CD4-positive, alpha-beta memory T cell (primary cell): ENCODE measurements around the gene PIP5K1A. TPM values are rescaled to one million over a fixed set of nuclear protein-coding genes. Genes with fewer than 3 reads are reported as not detected.
"Not testable (repeated sequence)": the region's sequence is repeated elsewhere in the genome, so short reads cannot be mapped to it uniquely, and the experiment has no call there.

ENCODE experiments used
- CTCF ChIA-PET: fragments of 350-600 bp; sonication (Branson Sonifier 250); formaldehyde crosslinking; loops from one replicate; lab custom pipeline; 2021; ENCODE audit warnings: inconsistent platforms; ENCODE audit not compliant: partially characterized antibody; lab: Charles Lee
- POLR2A ChIA-PET: fragments of 350-600 bp; sonication (Branson Sonifier 250); formaldehyde crosslinking; loops from one replicate; lab custom pipeline; 2021; ENCODE audit not compliant: partially characterized antibody; lab: Charles Lee
- DNase-seq, 5 donors: peaks; one replicate each; pipeline versions ENCODE4 v3.0.0 to v3.0.0-alpha.2; 2020 to 2022; ENCODE audit warnings: mixed read lengths in 1 of 5
- H3K27ac ChIP-seq: one replicate; pipeline ENCODE4 v1.7.0; 2013; ENCODE audit warnings: low read depth, low read length
- H3K27me3 ChIP-seq: 2 replicates; pipeline ENCODE4 v1.7.0; 2013; ENCODE audit warnings: mild to moderate bottlenecking, low read length, moderate library complexity; ENCODE audit not compliant: insufficient read depth
- H3K36me3 ChIP-seq: 2 replicates; pipeline ENCODE4 v1.7.0; 2013; ENCODE audit warnings: mild to moderate bottlenecking, low read length, moderate library complexity; ENCODE audit not compliant: insufficient read depth
- H3K4me1 ChIP-seq: 2 replicates; pipeline ENCODE4 v1.7.0; 2013; ENCODE audit warnings: mild to moderate bottlenecking, low read length, moderate library complexity; ENCODE audit not compliant: insufficient read depth
- H3K4me3 ChIP-seq, 2 donors: one replicate each; pipeline ENCODE4 v1.7.0; 2013; ENCODE audit warnings: low read length in 2 of 2, mild to moderate bottlenecking in 1 of 2
- H3K9me3 ChIP-seq, 2 donors: one replicate each; pipeline ENCODE4 v1.7.0; 2013; ENCODE audit warnings: low read length in 2 of 2, control low read depth in 1 of 2; ENCODE audit not compliant: control insufficient read depth in 1 of 2
- H3K27ac Mint-ChIP-seq, 7 donors: one replicate each; pipeline ENCODE4 v1.8.0; 2020 to 2021; ENCODE audit warnings: mixed read lengths in 7 of 7, mild to moderate bottlenecking in 6 of 7, inconsistent platforms in 3 of 7, moderate library complexity in 3 of 7
- H3K27me3 Mint-ChIP-seq, 2 donors: one replicate each; pipeline ENCODE4 v1.8.0; 2020 to 2021; ENCODE audit warnings: mixed read lengths in 2 of 2
- H3K36me3 Mint-ChIP-seq, 2 donors: one replicate each; pipeline ENCODE4 v1.8.0; 2020 to 2021; ENCODE audit warnings: mixed read lengths in 2 of 2, inconsistent platforms in 1 of 2, mild to moderate bottlenecking in 1 of 2
- H3K4me1 Mint-ChIP-seq, 4 donors: one replicate each; pipeline ENCODE4 v1.8.0; 2020 to 2021; ENCODE audit warnings: mixed read lengths in 4 of 4, mild to moderate bottlenecking in 1 of 4
- H3K4me3 Mint-ChIP-seq, 8 donors: one replicate each; pipeline ENCODE4 v1.8.0; 2020 to 2021; ENCODE audit warnings: mixed read lengths in 8 of 8, mild to moderate bottlenecking in 7 of 8, moderate library complexity in 6 of 8, inconsistent platforms in 3 of 8
- H3K9me3 Mint-ChIP-seq, 8 donors: one replicate each; pipeline ENCODE4 v1.8.0; 2020 to 2021; ENCODE audit warnings: mixed read lengths in 8 of 8, mild to moderate bottlenecking in 5 of 8, inconsistent platforms in 3 of 8, moderate library complexity in 1 of 8
- intact Hi-C: fragments of 100-400 bp; cut with micrococcal nuclease; formaldehyde crosslinking; loops from one replicate; pipeline ENCODE4 v1.15.1; 2023
- polyA plus RNA-seq, 2 donors: library from polyadenylated mRNA; unstranded; fragments of 300-500 nt; fragmentation: Illumina TruSeq; gene quantifications; one replicate each; pipeline ENCODE4 v1.2.3, GENCODE V29; 2021
- total RNA-seq, 2 experiments: library from RNA; stranded (reverse); gene quantifications; one replicate each; pipeline ENCODE4 v1.2.3, GENCODE V29; 2021

Gene PIP5K1A
- total and polyA plus RNA-seq, 4 experiments from 2014 or later, result 13.7 to 53.1 (median 33.5) TPM

DNA sequence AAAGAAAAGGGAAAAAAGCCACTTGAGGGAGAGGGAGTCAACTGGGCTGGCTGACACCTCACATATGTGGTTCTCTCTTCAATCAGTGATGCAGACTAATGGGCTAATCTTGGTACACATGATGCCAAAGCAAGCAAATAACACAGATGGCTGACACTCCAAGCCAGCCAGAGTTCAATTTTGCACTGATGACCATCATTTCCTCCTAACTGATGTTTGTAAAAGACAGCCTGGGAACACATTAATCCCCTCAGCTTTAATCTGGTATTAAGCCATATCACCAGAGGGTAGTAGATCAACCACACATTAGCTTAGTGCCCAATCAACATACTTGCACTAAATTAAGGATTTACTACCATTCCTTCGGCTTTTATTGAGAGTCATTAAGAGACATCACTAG, 11.1 kb upstream of the PIP5K1A start:
- Histone ChIP-seq H3K27me3 (no peaks in the 10 kb centered on the region), H3K9me3 (no peaks in the 10 kb centered on the region), H3K4me1 (peaks cover 25% of the 10 kb centered on the region), H3K4me3 (no peak overlapping the region), H3K27ac (no peak overlapping the region), H3K36me3 (peaks cover 24% of the 10 kb centered on the region)
- CTCF ChIA-PET, result interaction anchor here (0.9 to 1.7 kb wide), 4 partner anchors 11 to 87 kb away, joined by 3 to 4 read pairs (median 4); partner anchors contain the start of gene TMOD4
- Mint-ChIP-seq H3K9me3 (no peaks in the 10 kb centered on the region), H3K4me3 (peak overlapping the region in 1 of 8 donors; percentile 15), H3K4me1 (peaks cover 24 to 47% (median 33%) of the 10 kb centered on the region in 4 donors), H3K27me3 (no peaks in the 10 kb centered on the region), H3K27ac (peak overlapping the region in 1 of 7 donors; percentile 35), H3K36me3 (peaks cover 29 to 46% of the 10 kb centered on the region in 2 donors)
- intact Hi-C loops, result no loop called here
- no peak for DNase-seq
- POLR2A ChIA-PET, result interaction anchor here (1.0 kb wide), 1 partner anchor 10 kb away, joined by 3 read pairs; no protein-coding TSS in a partner anchor

DNA sequence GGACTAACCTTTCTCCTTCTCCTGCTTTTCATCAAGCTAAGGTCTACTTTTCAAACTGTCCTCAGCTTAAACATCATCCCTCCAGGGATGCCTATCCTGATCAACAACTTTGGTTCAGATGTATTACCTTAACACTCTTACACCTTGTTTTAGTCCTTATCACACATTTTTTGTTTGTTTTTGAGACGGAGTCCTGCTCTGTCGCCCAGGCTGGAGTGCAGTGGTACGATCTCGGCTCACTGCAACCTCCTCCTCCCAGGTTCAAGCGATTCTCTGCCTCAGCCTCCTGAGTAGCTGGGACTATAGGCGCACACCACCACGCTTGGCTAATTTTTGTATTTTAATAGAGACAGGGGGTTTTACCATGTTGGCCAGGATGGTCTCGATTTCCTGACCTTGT, 9.7 kb upstream of the PIP5K1A start:
- Mint-ChIP-seq H3K27ac (peak overlapping the region in 5 of 7 donors; percentile 27 to 99 (median 91)), H3K36me3 (peaks cover 21 to 35% of the 10 kb centered on the region in 2 donors), H3K4me1 (peaks cover 24 to 43% (median 33%) of the 10 kb centered on the region in 4 donors), H3K4me3 (peak overlapping the region; percentile 7 to 100 (median 98))
- POLR2A ChIA-PET, result interaction anchor here (0.6 to 3.0 kb wide), 3 partner anchors 30 to 93 kb away, joined by 3 to 46 read pairs (median 15); partner anchors contain the start of genes TNFAIP8L2 and ZNF687
- peaks cover 17% of the 10 kb centered on the region for H3K36me3 ChIP-seq
- H3K4me3 ChIP-seq, H3K9me3 Mint-ChIP-seq, H3K27me3 ChIP-seq, H3K27me3 Mint-ChIP-seq, DNase-seq, intact Hi-C loops, H3K9me3 ChIP-seq: not testable (repeated sequence)
- H3K27ac ChIP-seq, result peak overlapping the region; percentile 89
- peaks cover 25% of the 10 kb centered on the region for H3K4me1 ChIP-seq
- CTCF ChIA-PET, result interaction anchor here (1.2 to 2.9 kb wide), 4 partner anchors 22 to 62 kb away, joined by 4 to 25 read pairs (median 4); partner anchors contain the start of gene TNFAIP8L2

DNA sequence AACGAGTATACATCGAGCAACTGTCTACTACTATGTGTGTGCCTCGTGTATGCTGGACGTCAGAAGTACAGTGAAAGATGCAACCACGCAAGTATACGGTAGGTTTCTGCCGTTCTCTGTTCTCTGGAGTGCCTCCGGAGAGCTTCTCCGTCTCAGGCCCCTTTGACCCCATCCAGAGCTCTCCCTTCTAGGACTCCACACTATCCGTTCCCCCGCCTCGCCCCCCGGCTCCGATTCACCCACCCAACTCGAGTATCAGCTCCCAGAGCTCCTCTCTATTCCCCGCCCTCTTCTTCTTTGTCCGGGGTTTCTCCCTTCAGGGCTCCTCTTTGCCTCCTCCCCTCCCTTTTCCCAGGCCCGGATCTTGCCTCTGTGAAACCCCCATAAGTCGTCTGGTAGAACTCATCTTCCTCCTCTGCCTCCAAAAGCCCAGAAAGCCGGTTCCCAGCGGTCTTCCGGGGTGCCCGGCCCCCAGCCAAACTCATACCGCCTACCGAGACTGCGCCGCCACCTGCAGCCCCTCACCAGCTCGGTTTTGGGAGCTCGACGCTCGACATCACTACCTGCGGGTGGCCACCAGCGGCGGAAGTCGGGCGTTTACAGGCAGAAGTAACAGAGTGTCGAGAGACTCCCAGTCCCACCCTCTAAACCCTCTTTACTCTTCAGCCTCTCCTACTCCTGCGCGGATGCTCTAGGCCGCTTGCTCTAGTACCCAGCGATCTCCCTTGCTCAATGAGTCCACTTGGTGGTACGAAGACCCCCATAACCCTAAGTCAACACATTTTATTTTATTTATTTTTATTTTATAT, 8.5 kb upstream of the PIP5K1A start, which contains the start of gene VPS72:
VPS72 (minus strand) TSS at position 561 of the 809 bp plus-strand sequence; CDS start at position 485, 76 bp downstream.
- no peaks in the 10 kb centered on the region for H3K27me3 Mint-ChIP-seq
- ChIA-PET POLR2A (interaction anchor here (0.6 to 3.0 kb wide), 21 partner anchors 10 to 210 kb away, joined by 3 to 46 read pairs (median 6); partner anchors contain the start of genes LYSMD1, PI4KB, PIP5K1A and PSMB4), CTCF (interaction anchor here (0.5 to 2.9 kb wide), 11 partner anchors 12 to 934 kb away, joined by 3 to 25 read pairs (median 4); partner anchors contain the start of gene TNFAIP8L2)
- peaks cover 22 to 43% (median 33%) of the 10 kb centered on the region in 4 donors for H3K4me1 Mint-ChIP-seq
- DNase-seq, result peak; percentile 81 to 92 (median 84)
- intact Hi-C loops, result loop anchor here (1.0 to 10.0 kb wide), 5 partner anchors 8 to 205 kb away; partner anchors contain the start of genes PIP5K1A, PSMB4, SCNM1 and TNFAIP8L2
- Histone ChIP-seq H3K36me3 (peaks cover 11% of the 10 kb centered on the region), H3K4me3 (peak within 1 kb of the TSS; percentile 67 to 78), H3K9me3 (no peaks in the 10 kb centered on the region), H3K27ac (peak within 1 kb of the TSS; percentile 89), H3K4me1 (peaks cover 25% of the 10 kb centered on the region), H3K27me3 (no peaks in the 10 kb centered on the region)
- H3K36me3 Mint-ChIP-seq, result peaks cover 12 to 24% of the 10 kb centered on the region in 2 donors
- peak within 1 kb of the TSS; percentile 91 to 100 (median 98) for H3K27ac Mint-ChIP-seq
- H3K9me3 Mint-ChIP-seq, result no peaks in the 10 kb centered on the region
- peak within 1 kb of the TSS; percentile 92 to 100 (median 98) for H3K4me3 Mint-ChIP-seq

- intact Hi-C loops, result loop anchor here (5.0 to 10.0 kb wide), 2 partner anchors 35 to 203 kb away; partner anchors contain the start of genes PSMB4 and TNFAIP8L2
- Mint-ChIP-seq H3K36me3 (peaks cover 0 to 8% of the 10 kb centered on the region in 2 donors), H3K4me1 (peaks cover 20 to 43% (median 31%) of the 10 kb centered on the region in 4 donors), H3K27me3 (peaks cover 0 to 2% of the 10 kb centered on the region in 2 donors), H3K9me3 (no peaks in the 10 kb centered on the region), H3K27ac (no peak overlapping the region), H3K4me3 (peak overlapping the region in 3 of 8 donors; percentile 14 to 43 (median 21))
- H3K4me3 ChIP-seq, result no peak overlapping the region
- H3K27me3 ChIP-seq, result no peaks in the 10 kb centered on the region
- H3K4me1 ChIP-seq, result peaks cover 25% of the 10 kb centered on the region
- DNase-seq, result no peak
- no peaks in the 10 kb centered on the region for H3K36me3 ChIP-seq
- POLR2A ChIA-PET, result no interaction called here
- CTCF ChIA-PET, result interaction anchor here (1.1 to 1.8 kb wide), 3 partner anchors 60 to 89 kb away, joined by 3 to 11 read pairs (median 4); partner anchors contain the start of gene PSMD4
- H3K9me3 ChIP-seq, result no peaks in the 10 kb centered on the region
- H3K27ac ChIP-seq, result no peak overlapping the region
Measured at GRCh38 chr1:151192047-151192446, 6.3 kb upstream of the PIP5K1A start.

- Histone ChIP-seq H3K9me3 (no peaks in the 10 kb centered on the region), H3K4me1 (peaks cover 27% of the 10 kb centered on the region), H3K27me3 (no peaks in the 10 kb centered on the region), H3K27ac (no peak overlapping the region), H3K36me3 (no peaks in the 10 kb centered on the region), H3K4me3 (no peak overlapping the region)
- H3K27ac Mint-ChIP-seq, result no peak overlapping the region
- peaks cover 0 to 2% of the 10 kb centered on the region in 2 donors for H3K27me3 Mint-ChIP-seq
- peaks cover 0 to 8% of the 10 kb centered on the region in 2 donors for H3K36me3 Mint-ChIP-seq
- H3K9me3 Mint-ChIP-seq, result peaks cover 0 to 1% (median 0%) of the 10 kb centered on the region in 8 donors
- no peak overlapping the region for H3K4me3 Mint-ChIP-seq
- POLR2A ChIA-PET, result no interaction called here
- peaks cover 19 to 43% (median 34%) of the 10 kb centered on the region in 4 donors for H3K4me1 Mint-ChIP-seq
- DNase-seq, result no peak
- CTCF ChIA-PET, result interaction anchor here (1.1 to 1.8 kb wide), 3 partner anchors 59 to 88 kb away, joined by 3 to 11 read pairs (median 4); partner anchors contain the start of gene PSMD4
- intact Hi-C loops, result loop anchor here (5.0 to 10.0 kb wide), 2 partner anchors 36 to 201 kb away; partner anchors contain the start of genes PSMB4 and TNFAIP8L2
Measured at GRCh38 chr1:151193304-151193703, 5.0 kb upstream of the PIP5K1A start.

GRCh38 chr1:151193856-151194255, 4.5 kb upstream of the PIP5K1A start:
- peak overlapping the region in 1 of 7 donors; percentile 2 for H3K27ac Mint-ChIP-seq
- Histone ChIP-seq H3K27ac (no peak overlapping the region), H3K4me1 (peaks cover 22% of the 10 kb centered on the region), H3K36me3 (no peaks in the 10 kb centered on the region), H3K4me3 (no peak overlapping the region), H3K9me3 (no peaks in the 10 kb centered on the region), H3K27me3 (no peaks in the 10 kb centered on the region)
- intact Hi-C loops, result loop anchor here (5.0 to 10.0 kb wide), 2 partner anchors 37 to 201 kb away; partner anchors contain the start of genes PSMB4 and TNFAIP8L2
- H3K4me1 Mint-ChIP-seq, result peaks cover 15 to 43% (median 32%) of the 10 kb centered on the region in 4 donors
- DNase-seq, result no peak
- H3K4me3 Mint-ChIP-seq, result peak overlapping the region in 1 of 8 donors; percentile 40
- H3K27me3 Mint-ChIP-seq, result peaks cover 0 to 2% of the 10 kb centered on the region in 2 donors
- CTCF ChIA-PET, result interaction anchor here (1.0 to 1.8 kb wide), 2 partner anchors 27 to 58 kb away, joined by 4 to 11 read pairs; no protein-coding TSS in a partner anchor
- POLR2A ChIA-PET, result no interaction called here
- H3K36me3 Mint-ChIP-seq, result peaks cover 0 to 14% of the 10 kb centered on the region in 2 donors
- H3K9me3 Mint-ChIP-seq, result peaks cover 0 to 3% (median 0%) of the 10 kb centered on the region in 8 donors
